H1 (cell line): ENCODE data around the gene MTFR2.

Experiments used
- CTCF ChIP-seq, 3 experiments: IDR thresholded peaks; 1 replicate in 2 of 3; 2 replicates in 1 of 3; pipeline versions ENCODE4 v1.5.1 to v1.6.1; 2011; ENCODE audit warnings: low read length in 3 of 3, mild to moderate bottlenecking in 3 of 3, inconsistent platforms in 2 of 3, low read depth in 1 of 3, moderate library complexity in 1 of 3; ENCODE audit not compliant: insufficient read depth in 1 of 3; ENCODE audit errors: control extremely low read depth in 1 of 3
- EP300 ChIP-seq, 2 experiments: IDR thresholded peaks; 1 replicate in 1 of 2; 2 replicates in 1 of 2; pipeline ENCODE4 v1.6.1; 2011 to 2012; ENCODE audit warnings: low read depth in 2 of 2, low read length in 2 of 2, mild to moderate bottlenecking in 2 of 2, borderline replicate concordance in 1 of 2, inconsistent platforms in 1 of 2, moderate library complexity in 1 of 2
- NRF1 ChIP-seq: IDR thresholded peaks from 2 replicates; pipeline ENCODE4 v1.6.1; 2011; ENCODE audit warnings: mild to moderate bottlenecking, low read depth, low read length, improper control_type of control experiment
- POLR2AphosphoS5 ChIP-seq: IDR thresholded peaks from 2 replicates; pipeline ENCODE4 v1.6.1; 2011; ENCODE audit warnings: low read depth, low read length
- RXRA ChIP-seq: IDR thresholded peaks from 2 replicates; pipeline ENCODE4 v1.6.1; 2011; ENCODE audit warnings: low read depth, mild to moderate bottlenecking, low read length, moderate library complexity; ENCODE audit not compliant: insufficient read depth
- TAF1 ChIP-seq: IDR thresholded peaks from 2 replicates; pipeline ENCODE4 v1.6.1; 2011; ENCODE audit warnings: mild to moderate bottlenecking, low read depth, low read length
- YY1 ChIP-seq: IDR thresholded peaks from 2 replicates; pipeline ENCODE4 v1.6.1; 2011; ENCODE audit warnings: low read depth, mild to moderate bottlenecking, low read length
- ZNF274 ChIP-seq: IDR thresholded peaks from 2 replicates; pipeline ENCODE4 v1.7.0; 2012; ENCODE audit warnings: low read length, borderline replicate concordance; ENCODE audit errors: extremely low read depth

- TF ChIP-seq RXRA = no peak
- no peak for TF ChIP-seq CTCF (IDR thresholded peaks at IDR 0.05; ENCODE audit: control extremely low read depth in 1 of 3, insufficient read depth in 1 of 3, low read depth in 1 of 3, low read length in 3 of 3)
- no peak for TF ChIP-seq NRF1
- no peak for TF ChIP-seq ZNF274
- TF ChIP-seq TAF1 = no peak
- no peak for TF ChIP-seq POLR2AphosphoS5
- TF ChIP-seq YY1 = no peak
- TF ChIP-seq EP300 (IDR thresholded peaks at IDR 0.05; ENCODE audit: borderline replicate concordance in 1 of 2, low read depth in 2 of 2, low read length in 2 of 2) = no peak
These were observed 6.0 kb downstream of the MTFR2 start for GRCh38 chr6:136244061-136244616.
